ENCODE results near the gene CARHSP1.

CARHSP1 gene

DNA sequence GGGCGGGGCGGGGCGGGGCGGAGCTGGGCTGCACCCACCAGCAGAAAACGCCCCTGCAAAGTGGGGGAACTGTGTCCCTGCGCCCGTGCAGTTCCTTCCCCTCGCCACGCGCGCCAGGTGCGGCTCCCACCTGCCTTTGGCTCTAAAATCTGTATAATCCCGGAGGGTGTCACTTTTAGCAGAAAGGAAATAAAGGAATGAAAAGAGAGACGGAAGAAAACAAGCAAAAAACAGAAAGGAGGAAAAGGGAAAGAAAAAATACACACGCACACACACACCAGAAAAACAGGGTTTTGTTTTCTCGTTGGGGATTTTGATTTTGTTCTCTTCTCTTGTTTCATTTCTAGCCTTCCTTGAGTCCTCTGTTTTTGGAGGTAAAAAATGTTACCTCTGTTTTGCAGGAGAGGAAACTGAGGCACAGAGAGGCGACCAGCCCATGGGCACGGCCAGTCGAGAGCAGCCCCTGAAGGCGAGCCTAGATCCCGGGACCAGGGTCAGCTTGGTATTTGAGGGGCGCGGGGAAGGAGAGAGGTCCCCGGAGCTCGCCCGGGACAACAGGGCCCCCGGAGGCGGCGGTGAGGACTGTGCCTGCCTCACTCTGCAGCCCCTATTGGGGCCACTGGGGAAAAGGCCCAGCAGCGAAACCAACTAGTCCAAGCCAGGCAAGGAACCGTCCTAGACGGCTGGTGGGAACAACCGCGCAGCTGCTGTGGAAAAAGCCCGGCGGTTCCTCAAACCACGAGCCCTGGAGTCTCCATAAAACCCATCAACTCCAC lies 594 bp upstream of the CARHSP1 start:
- DNase-seq = peak in 1 of 3 donors; percentile 25

DNA sequence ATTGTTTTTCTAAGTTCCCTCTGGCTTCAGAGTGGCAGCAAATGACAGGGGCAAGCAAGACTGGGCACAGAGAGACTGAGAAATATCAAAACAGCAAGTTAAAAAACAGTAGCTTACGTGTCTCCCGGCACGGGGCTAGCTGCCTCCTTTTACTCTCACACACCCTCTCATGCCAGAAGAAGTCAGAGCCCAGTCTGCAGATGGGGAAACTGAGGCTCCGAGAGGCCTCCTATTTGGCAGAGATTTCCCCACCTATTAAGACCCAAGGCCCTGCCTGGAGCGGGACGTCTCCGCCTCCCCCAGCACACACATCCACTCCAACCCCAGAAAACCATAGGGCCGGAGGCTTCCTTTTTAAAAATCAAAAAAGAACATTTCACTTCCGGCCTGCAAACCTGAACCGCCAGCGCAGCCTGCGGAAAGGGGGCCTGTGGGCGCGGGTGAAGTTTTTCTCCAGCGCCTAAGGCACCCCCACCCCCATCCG lies 832 bp downstream of the CARHSP1 start:
- peak in 1 of 3 donors; percentile 21 for DNase-seq

DNA sequence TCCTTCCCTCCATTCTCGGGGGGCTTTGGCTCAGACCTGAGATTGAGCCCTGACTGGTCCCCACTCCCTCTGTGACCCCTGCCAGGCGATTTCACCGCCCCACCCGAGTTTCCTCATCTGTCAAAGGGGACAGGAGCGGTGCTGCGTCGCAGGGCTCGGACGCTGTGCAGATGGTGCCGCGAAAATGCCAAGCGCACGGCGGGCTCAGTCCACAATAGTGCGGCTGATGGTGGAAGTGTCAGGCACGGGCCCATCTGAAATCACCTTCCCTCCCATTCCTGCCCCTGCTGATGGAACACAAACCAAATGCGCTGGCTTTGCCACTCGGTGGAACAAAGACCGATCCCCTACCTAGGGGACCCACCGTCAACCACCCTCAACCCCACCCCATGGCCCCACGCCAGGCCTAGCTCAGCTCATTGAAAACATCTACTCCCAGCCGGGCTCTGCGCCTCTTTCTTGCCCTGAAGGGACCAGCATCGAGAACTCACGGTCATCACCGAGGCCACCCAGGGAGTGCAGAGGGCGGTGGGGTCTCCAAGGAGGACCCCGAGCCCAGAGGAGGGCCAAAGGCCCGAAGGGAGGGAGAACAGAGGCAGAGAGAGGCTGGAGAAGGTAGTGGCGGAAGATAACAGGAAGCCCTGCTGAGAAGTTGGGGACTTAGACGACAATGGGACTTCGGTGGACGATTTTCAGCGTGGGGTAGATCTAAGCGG lies 1.4 kb downstream of the CARHSP1 start:
- peak in 2 of 3 donors; percentile 17 to 22 for DNase-seq

DNA sequence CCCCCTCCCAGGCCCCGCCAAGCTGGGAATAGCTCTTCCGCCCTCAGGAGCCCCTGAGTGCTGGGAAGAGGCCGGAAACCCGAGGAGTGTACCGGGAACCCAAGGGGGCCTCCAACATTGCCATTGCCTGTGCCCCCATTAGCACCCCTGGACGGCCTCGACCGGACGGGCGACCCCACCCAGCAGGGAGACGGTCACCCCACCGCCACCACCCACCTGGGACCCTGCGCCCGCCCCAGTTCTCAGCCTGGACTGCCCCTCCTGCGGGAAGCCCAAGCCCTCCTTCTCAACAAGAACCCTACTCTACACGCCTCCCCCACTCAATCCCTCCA lies 2.0 kb downstream of the CARHSP1 start:
- no peak for DNase-seq

DNA sequence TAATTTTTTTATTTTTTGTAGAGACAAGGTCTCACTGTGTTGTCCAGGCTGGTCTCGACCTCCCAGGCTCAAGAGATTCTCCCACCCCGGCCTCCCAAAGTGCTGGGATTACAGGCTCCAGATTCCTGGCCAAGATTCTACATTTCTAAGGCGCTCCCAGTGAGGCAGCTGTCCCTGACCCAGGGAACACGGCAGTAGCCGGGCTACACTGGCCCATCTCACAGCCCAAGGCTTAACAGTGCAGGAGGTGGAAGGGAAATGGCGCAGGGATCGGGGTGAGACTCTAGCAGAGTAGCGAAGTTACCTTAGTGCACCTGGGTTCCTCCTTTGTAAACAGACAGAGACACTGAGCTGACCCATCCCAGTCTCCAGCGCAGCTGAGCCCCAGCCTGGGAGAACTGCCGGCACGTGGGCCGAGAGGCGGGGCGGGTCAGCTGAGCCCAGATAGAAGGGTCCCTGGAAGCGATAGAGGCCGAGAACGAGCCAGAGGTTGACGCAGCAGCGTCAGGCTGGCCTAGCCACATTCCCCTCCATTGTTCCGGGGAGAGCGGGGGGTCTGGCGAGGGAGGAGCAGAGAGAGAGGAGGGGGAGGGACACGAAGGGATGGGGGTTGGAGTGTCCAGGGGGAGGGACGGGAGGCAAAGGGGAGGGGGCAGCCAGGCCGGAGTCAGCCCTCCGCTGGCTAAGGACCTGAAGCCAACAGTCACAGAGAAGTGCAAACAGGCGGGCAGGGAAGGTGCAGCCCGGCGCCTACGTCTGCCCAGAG lies 2.5 kb downstream of the CARHSP1 start:
- no peak for DNase-seq

DNA sequence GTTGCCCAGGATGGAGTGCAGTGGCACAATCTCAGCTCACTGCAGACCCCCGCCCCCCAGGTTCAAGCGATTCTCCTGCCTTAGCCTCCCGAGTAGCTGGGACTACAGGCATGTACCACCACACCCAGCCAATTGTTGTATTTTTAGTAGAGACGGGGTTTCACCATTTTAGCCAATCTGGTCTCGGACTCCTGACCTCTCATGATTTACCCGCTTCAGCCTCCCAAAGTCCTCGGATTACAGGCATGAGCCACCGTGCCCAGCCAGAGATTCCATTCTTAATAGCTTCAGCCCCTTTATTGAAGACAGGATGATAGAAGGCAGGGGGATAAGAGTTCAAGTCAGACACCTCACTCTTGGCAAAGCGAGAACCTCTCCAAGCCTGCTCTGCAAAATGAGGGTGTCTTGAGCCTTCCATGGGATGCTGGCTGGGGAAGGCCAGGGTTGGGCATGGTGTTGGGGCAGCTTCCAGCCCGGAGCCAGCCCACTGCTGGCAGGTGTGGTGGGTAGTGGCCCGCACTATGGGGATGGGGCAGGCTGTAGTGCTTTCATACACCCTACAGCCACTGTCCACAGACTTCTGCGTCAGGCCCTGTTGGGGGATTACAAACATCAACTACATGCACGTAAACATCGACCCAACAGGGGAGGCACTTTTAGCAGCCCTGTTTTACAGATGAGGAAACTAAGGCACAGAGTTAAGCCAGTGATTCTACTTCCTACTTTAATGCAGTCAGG lies 3.5 kb downstream of the CARHSP1 start:
- DNase-seq = no peak

DNA sequence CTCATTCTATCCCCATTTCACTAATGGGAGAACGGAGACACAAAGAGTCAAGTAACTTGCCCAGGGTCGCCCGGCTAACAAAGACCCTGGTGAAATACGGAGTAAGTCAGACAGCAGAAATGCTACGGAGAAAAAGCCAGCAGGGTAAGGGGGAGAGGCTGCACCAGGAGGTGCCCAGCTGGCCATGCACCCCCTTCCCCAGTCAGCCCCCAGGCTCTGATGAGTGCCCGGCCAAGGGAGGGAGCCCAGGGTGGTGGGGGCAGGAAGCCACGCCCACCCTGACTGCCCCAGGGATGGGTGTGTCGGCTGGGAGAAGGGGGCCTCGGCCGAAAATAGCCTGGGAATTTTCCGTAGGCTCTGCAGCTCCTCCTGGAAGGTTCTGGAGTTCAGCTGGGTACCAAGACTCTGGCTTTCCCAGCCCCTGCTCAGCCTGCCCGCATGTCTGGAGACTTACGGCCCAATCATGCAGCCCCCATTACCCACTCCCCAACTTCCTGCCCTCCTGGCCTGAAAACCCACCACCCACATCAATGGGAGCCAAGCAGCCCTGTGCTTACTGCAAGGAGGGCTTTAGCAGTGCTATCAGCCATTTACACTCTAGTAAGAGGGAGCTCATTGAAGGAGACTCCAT lies 4.2 kb downstream of the CARHSP1 start:
- no peak for DNase-seq

DNA sequence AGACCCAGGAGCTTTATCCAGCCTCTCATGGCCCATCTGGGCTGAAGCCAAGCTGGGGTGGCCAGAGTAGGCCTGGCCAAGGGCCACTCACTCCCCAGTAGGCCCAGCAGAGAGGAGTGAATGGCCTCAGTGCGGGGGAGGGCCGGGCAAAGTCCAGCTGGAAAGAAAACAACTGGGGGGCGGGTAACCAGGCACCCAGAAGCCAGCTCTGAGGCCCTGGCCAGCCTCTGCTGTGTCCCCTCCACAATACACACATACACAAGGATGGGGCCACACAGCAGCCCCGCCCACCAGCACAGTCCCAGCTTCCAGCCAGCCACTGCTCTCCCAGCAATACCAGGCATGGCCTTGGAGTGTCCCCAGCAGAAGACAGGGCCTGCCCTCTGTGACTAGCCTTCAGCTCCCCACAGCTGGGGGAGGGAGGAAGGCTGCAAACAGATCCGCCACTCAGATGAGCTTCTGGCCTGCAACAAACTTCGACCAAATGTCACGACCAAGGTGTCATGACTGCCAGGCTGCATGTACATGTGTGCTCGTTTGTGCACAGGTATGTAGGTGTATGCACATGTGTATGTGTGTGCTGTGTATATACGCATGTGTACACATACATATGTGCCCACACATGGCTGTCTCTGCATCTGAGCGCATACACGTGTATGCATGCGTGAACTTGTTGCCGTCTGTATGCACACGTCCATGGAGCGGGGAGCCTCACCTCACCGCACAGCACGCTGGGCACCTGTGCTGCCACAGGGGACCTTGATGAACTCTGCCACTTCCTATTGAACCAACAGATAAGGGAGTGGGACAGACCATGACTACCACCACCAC lies 5.0 kb downstream of the CARHSP1 start:
- peak in 1 of 3 donors; percentile 21 for DNase-seq

DNA sequence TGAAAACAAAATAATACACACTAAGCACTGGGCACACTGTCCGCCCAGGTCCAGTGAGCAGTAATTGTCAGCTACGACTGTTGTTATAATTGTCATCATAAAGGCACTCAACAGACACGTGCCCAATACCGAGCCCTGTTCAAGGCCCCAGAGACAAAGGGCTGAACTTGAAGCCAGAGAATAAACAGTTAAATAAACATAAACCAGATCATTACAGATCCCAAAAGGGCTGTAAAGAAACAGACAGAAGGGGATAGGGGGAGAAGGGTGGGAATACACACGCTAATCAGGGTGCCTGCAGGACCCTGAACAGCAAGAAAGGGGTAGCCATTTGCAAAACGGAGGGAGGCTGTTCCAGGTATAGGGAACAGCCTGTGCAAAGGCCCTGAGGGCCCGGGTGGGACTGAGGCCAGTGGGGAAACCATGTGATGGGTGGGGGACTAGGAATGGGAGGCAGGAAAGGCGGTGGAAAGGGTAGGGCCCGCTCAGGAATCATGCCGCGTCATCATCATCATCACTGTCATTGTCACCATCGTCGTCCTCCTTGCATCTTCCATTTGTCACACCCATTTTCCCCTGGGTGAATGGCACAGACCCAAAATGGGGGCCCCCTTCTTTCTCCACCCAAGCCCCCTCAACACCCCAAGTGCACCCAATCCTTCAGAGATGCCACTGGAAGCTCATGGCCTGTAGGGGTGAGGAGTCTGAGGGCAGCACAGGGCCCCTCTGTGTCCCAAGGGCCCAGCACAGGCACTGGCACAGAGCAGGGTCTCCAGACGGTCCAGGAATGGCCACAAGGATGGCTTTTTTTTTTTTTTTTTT lies 6.3 kb downstream of the CARHSP1 start:
- no peak for DNase-seq

DNA sequence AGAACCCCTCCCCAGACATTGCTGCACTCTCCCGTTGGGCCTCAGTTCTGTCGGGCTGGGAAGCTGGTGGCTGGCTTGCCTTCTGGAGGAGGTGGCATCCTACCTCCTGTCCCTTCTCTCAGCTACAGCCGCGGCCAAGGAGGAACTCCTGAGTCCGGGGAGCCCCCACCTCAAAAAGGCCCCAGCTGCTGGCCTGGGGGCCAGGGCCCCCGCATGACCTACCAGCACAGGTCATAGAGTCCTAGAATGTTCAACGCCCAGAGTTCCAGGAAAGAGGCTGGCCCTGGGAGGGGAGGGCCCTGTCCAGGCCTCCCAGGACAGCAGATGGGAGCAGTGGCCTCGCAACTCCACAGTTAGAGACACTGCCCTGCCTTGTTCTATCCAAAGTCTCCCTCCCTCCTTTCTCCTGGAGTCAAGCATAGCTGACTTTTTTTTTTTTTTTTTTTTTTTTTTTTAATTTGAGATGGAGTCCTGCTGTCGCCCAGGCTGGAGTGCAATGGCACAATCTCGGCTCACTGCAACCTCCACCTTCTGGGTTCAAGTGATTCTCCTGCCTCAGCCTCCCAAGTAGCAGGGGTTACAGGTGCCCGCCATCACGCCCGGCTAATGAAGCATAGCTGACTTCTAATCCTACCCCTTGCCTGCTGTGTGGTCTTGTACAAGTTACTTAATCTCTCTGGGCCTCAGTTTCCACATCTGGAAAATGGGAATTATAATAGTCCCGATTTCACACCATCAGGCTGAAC lies 7.1 kb downstream of the CARHSP1 start:
- no peak for DNase-seq

DNA sequence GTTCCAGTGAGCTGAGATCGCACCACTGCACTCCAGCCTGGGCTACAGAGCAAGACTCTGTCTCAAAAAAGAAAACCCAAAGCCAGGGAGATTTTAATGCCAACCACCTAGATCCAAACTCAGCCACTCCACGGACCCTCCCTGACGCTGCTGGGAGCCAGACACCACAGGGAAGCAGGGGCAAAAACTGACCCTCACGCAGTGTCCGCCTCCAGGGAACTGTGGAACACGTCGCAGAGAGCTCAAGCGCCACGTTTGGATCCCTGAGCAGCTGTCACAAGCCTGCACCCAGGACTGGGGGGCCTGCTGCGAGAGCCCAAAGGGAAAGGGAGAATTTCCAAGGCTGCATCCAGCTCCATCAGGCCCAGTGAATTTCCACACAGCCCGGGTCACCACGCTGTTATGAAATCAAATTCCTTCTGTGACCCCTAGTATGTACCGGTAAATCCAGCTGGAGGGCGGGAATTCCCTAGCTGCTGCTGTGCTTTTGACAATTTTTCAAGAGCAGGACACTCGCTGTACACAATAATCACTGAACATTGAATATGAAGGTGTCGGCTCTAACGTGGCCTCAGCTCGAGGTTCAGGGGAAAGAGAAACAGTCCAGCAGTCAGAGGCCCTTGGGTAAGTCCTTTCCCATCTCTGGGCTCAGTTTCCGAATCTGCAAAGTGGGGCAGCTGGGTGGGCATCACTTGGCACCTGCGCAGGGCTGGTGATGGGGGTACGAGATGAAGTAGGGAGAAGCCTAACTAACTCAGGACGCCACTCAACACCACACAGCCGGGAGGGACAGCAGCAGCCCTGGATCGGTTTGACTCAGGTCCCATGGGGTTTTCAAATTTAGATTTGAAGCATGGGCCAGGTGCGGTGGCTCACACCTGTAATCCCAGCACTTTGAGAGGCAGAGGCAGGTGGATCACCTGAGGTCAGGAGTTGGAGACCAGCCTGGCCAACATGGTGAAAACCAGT lies 8.6 kb downstream of the CARHSP1 start:
- no peak for DNase-seq

DNA sequence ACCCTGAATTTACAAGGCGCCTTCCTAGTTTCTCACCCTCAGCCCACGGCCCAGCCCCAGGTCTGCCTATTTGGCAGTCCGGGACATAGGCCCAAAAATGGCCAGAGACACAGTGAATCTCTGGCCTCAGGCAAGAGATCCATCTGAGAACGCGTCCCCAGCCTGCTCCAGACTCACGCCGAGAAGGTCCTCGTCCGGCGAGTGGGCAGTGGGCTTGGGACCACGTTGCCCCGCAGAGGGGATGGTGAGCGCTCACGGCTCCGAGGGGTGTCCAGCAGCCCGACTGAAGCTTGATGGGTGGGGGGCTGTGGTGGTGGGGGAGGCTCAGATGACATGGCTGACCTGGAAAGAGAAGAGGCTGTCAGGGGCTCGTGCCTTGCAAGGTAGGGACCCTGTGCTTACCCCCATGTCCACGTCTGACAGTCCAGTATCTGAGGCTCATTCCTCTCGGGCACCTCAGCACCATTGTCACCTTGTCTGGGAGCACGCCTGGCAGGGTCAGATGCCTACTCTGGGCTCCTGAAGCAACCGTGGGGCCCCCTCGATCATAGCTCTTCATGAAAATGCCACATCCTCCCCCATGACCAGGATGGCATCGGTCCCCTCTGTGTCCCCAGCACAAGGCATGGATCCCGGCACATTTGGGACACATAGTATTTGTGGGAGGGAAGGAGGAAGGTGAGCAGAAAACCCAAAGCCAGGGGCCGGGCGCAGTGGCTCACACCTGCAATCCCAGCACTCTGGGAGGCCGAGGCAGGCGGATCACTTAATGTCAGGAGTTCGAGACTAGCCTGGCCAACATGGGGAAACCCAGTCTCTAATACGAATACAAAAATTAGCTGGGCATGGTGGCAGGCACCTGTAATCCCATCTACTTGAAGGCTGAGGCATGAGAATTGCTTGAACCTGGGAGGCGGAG lies 9.6 kb downstream of the CARHSP1 start:
- no peak for DNase-seq

DNA sequence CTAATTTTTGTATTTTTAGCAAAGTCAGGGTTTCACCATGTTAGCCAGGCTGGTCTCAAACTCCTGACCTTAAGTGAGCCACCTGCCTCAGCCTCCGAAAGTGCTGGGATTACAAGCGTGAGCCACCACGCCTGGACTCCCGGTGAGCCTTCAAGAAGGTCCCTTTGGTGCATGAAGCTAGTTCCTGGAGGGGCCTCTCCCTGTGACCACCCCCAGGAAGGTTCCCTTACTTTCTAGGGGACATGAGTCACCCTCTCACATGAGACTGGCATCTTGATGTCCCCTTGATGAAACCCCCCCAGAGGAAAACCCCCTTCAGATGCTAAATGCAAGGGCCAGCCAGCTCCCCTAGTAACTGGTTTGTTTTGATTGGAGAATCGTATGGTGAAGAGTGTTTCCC lies 12.8 kb downstream of the CARHSP1 start:
- no peak for DNase-seq

DNA sequence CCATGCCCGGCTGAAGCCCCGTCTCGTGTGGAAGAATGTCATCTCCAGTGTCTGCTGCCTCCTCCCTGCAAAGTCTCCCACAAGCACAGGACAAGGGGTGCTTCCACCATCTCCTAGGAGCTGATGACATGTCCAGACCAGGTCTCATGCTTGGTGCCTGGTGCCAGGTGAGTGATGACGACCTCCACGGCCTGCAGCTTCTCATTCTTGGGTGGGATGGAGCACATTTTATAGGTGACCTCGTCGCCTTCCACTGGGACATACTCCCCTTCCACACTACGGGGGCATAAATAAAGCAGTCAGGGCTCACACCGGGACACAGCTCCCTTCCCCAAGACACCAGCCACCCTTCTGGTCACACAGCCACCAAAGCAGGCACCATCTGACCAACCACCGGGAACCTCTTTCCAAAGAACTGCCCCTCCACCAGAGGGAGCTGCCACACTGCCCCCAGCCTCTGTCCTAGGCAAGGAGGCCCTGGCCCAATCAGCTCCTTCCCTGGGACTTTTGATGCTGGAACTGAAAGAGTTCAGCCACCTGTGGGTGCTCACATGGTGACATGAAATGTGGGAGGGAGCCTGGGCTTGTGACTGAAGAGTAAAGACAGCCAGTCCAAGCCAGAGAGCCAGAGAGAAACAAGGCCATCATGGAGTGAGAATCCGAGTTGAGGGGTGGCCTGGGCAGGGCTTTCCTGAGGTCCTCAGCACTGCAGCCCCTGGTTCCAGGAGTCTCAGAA lies 13.6 kb downstream of the CARHSP1 start:
- no peak for DNase-seq

DNA sequence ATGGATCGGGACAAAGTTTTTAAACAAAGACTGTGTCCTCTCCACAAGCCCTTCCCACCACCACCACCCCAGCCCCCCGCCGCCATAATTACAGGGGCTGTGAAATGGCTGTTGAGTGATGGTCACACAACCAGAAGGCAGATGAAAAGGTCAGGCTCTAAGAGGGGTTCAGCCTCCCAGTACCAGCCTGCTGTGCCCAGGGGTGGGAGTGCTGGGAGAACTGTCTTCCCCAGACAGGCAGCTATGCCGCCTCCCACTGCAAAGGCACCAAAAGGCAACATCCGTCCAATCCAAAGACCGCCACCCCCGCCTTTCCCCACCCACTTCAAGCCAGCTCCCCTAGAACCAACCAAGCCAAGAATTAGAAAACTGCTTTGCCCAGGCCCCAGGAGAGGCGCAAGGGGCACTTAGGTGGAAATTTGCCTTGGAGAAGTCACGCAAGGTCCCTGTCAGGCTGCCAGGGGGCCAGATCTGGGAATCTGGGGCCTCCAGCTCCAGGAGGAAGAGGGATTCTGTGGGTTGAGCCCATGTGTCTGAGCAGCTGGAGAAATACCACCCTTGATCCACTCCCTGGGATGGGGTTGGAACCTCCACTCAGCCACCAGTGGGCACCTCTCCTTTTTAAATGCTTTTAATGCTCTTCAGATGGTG lies 14.4 kb downstream of the CARHSP1 start:
- no peak for DNase-seq

DNA sequence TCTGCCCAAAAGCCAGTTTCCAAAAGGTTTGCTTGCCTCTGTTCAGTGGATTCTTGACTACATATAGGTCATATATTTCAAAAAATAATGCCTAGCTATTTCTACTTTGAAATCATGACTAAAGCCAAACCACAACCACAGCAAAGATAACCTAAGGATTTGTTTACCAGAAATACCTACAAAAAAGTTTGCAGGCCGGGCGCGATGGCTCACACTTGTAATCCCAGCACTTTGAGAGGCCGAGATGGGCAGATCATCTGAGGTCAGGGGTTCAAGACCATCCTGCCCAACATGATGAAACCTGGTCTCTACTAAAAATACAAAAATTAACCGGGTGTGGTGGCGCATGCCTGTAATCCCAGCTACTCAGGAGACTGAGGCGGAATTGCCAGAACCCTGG lies 15.2 kb downstream of the CARHSP1 start:
- no peak for DNase-seq

Data from suppressor macrophage treated with lipopolysaccharide for 1 hour (primary cell).